Hepatocyte (in vitro differentiated cells): ENCODE data around the gene STARD6. TPM values are rescaled to one million over a fixed set of nuclear protein-coding genes. Genes with fewer than 3 reads are reported as not detected.

Experiments used
- DNase-seq: peaks from one replicate; pipeline ENCODE4 v3.0.0-alpha.2; 2016; ENCODE audit warnings: low spot score
- H2AFZ ChIP-seq: fragments of 200-600 bp; sonication (generic); 2 replicates; pipeline ENCODE4 v1.6.0; 2016; ENCODE audit warnings: antibody characterized with exemption, mild to moderate bottlenecking
- H3K27ac ChIP-seq: fragments of 200-600 bp; sonication (generic); 2 replicates; pipeline ENCODE4 v1.5.1; 2016; ENCODE audit warnings: mild to moderate bottlenecking
- H3K27me3 ChIP-seq: fragments of 200-600 bp; sonication (generic); 2 replicates; pipeline ENCODE4 v1.6.1; 2016
- H3K36me3 ChIP-seq: fragments of 200-600 bp; sonication (generic); replicated peaks from 2 replicates; pipeline ENCODE4 v1.5.1; 2016; ENCODE audit warnings: low read depth; ENCODE audit not compliant: insufficient read depth
- H3K4me1 ChIP-seq: fragments of 200-600 bp; sonication (generic); 2 replicates; pipeline ENCODE4 v1.5.1; 2016; ENCODE audit warnings: mild to moderate bottlenecking, moderate library complexity; ENCODE audit not compliant: insufficient read depth
- H3K4me2 ChIP-seq: fragments of 200-600 bp; sonication (generic); 2 replicates; pipeline ENCODE4 v1.6.0; 2016
- H3K4me3 ChIP-seq: fragments of 200-600 bp; sonication (generic); 2 replicates; pipeline ENCODE4 v1.5.1; 2016; ENCODE audit warnings: mild to moderate bottlenecking
- H3K79me2 ChIP-seq: fragments of 200-600 bp; sonication (generic); 2 replicates; pipeline ENCODE4 v1.6.0; 2017; ENCODE audit warnings: mild to moderate bottlenecking
- H3K9me2 ChIP-seq: fragments of 200-600 bp; sonication (generic); replicated peaks from 2 replicates; pipeline ENCODE4 v1.6.0; 2017; ENCODE audit warnings: mild to moderate bottlenecking; ENCODE audit not compliant: insufficient read depth
- H3K9me3 ChIP-seq: fragments of 200-600 bp; sonication (generic); 2 replicates; pipeline ENCODE4 v1.5.1; 2016; ENCODE audit warnings: low read depth, mild to moderate bottlenecking
- H4K20me1 ChIP-seq: fragments of 200-600 bp; sonication (generic); 2 replicates; pipeline ENCODE4 v1.6.0; 2016; ENCODE audit warnings: mild to moderate bottlenecking; ENCODE audit not compliant: insufficient read depth, poor library complexity, severe bottlenecking
- CTCF ChIP-seq: fragments of 200-600 bp; sonication (generic); IDR thresholded peaks from 2 replicates; pipeline ENCODE4 v1.5.1; 2016; ENCODE audit warnings: antibody characterized with exemption, mild to moderate bottlenecking; ENCODE audit not compliant: poor library complexity
- EZH2 ChIP-seq: fragments of 200-600 bp; sonication (generic); IDR thresholded peaks from 2 replicates; pipeline ENCODE4 v1.6.1; 2016; ENCODE audit warnings: antibody characterized with exemption, mild to moderate bottlenecking, borderline replicate concordance
- EZH2phosphoT487 ChIP-seq: fragments of 200-600 bp; sonication (generic); IDR thresholded peaks from one replicate; pipeline ENCODE4 v1.6.1; 2018; ENCODE audit warnings: antibody characterized with exemption, mild to moderate bottlenecking, low read depth, moderate library complexity; ENCODE audit not compliant: unreplicated experiment, severe bottlenecking
- WGBS: methylation state at CpG from one replicate; pipeline ENCODE4 v1.1.6; 2016; ENCODE audit warnings: low lambda C conversion rate; ENCODE audit errors: missing lambda C conversion rate; 5-methylcytosine and 5-hydroxymethylcytosine counted together
- polyA plus RNA-seq: library from polyadenylated mRNA; unstranded; fragments of >200 nt; fragmentation: Nextera tagmentation; extraction: Ambion mirVana; gene quantifications from 2 replicates; pipeline ENCODE4 v1.2.1, GENCODE V29; 2016
- total RNA-seq: library from RNA; depleted of rRNA; stranded (reverse); fragments of >200 nt; gene quantifications from 2 replicates; pipeline ENCODE4 v1.2.3, GENCODE V29; 2014

Gene STARD6
- total RNA-seq (not detected in 2 replicates), polyA plus RNA-seq (0.18 and 0.81 TPM in 2 replicates)

- peak within 1 kb of the TSS; percentile 57 for H3K27ac ChIP-seq
- peak within 1 kb of the TSS; percentile 86 for H3K4me3 ChIP-seq
- no peaks in the 10 kb centered on the region for H3K36me3 ChIP-seq
- peaks cover 5% of the 10 kb centered on the region for H3K79me2 ChIP-seq
- peaks cover 5% of the 10 kb centered on the region for H3K4me1 ChIP-seq
- no peaks in the 10 kb centered on the region for H4K20me1 ChIP-seq
- no peaks in the 10 kb centered on the region for H3K9me3 ChIP-seq
- WGBS = 2% methylated on average over 58 of the region's 62 CpGs
- TF ChIP-seq EZH2 (no peak), CTCF (peak; percentile 54)
- peak; percentile 94 for DNase-seq
- H2AFZ ChIP-seq = peak within 1 kb of the TSS; percentile 91
- peak within 1 kb of the TSS; percentile 93 for H3K4me2 ChIP-seq
- no peaks in the 10 kb centered on the region for H3K27me3 ChIP-seq
- H3K9me2 ChIP-seq = no peaks in the 10 kb centered on the region
Measured at GRCh38 chr18:54357660-54358494, at the start of gene STARD6, which contains the start of gene C18orf54. Gene STARD6, minus strand, starts transcription at chr18:54357858. Its CDS starts 3,285 bp downstream, at chr18:54354573. Gene C18orf54, plus strand, starts transcription at chr18:54357906. Its CDS starts 2,667 bp downstream, at chr18:54360573.

DNA sequence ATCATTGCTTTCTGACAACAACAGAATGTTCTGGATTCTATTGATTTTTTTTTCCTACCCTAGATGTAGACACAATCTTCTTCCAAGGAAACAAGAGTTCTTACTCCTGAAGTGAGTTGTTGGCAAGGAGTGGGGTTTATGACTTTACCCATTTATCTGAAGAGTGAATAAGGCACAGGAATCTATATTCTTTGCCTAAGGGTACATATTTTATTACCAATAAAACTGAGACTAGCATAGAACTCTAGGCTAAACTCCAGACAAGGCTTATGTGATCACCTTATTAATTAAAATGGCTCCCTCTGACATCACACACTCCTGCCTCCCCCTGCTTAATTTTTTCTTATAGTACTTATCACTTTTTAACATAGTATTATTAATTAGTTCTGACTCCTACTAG lies 47.6 kb upstream of the STARD6 start:
- TF ChIP-seq EZH2phosphoT487 (no peak), EZH2 (no peak), CTCF (no peak)
- H3K79me2 ChIP-seq = no peaks in the 10 kb centered on the region
- H3K36me3 ChIP-seq = no peaks in the 10 kb centered on the region

GRCh38 chr18:54396760-54397159 lies 39.1 kb upstream of the STARD6 start:
- no peak overlapping the region for H3K4me3 ChIP-seq
- no peak overlapping the region for H2AFZ ChIP-seq
- 88% methylated on average over 1 of the region's 1 CpG for whole genome bisulfite sequencing
- H3K9me2 ChIP-seq = no peaks in the 10 kb centered on the region
- H3K79me2 ChIP-seq = no peaks in the 10 kb centered on the region
- no peaks in the 10 kb centered on the region for H3K9me3 ChIP-seq
- H3K27me3 ChIP-seq = no peaks in the 10 kb centered on the region
- no peak overlapping the region for H3K27ac ChIP-seq
- no peak for TF ChIP-seq EZH2
- no peak for TF ChIP-seq EZH2phosphoT487
- no peak for TF ChIP-seq CTCF
- H3K36me3 ChIP-seq = no peaks in the 10 kb centered on the region
- H3K4me1 ChIP-seq = no peaks in the 10 kb centered on the region
- no peak overlapping the region for H3K4me2 ChIP-seq
- no peaks in the 10 kb centered on the region for H4K20me1 ChIP-seq
- DNase-seq = no peak

More for the DNA sequence above, 47.6 kb upstream of the STARD6 start:
- DNase-seq = no peak
- Histone ChIP-seq H3K27me3 (no peaks in the 10 kb centered on the region), H3K27ac (no peak overlapping the region), H2AFZ (no peak overlapping the region), H3K9me2 (no peaks in the 10 kb centered on the region), H3K9me3 (no peaks in the 10 kb centered on the region), H3K4me1 (no peaks in the 10 kb centered on the region), H3K4me3 (no peak overlapping the region), H4K20me1 (no peaks in the 10 kb centered on the region), H3K4me2 (no peak overlapping the region)
